GM18505 (cell line): ENCODE results near the gene LAMB1.

ENCODE experiments used
- ATAC-seq: cut with Tn5 transposase; IDR thresholded peaks from one replicate; pipeline ENCODE4 v1.9.1; 2021; ENCODE audit not compliant: unreplicated experiment
- POLR2A ChIP-seq: IDR thresholded peaks from 4 replicates; pipeline ENCODE4 v1.6.1; 2011; ENCODE audit warnings: borderline replicate concordance; ENCODE audit not compliant: insufficient read depth, insufficient read length; ENCODE audit errors: extremely low read depth

The LAMB1 gene

GRCh38 chr7:107980171-107980570, 22.8 kb downstream of the LAMB1 start:
- no peak for TF ChIP-seq POLR2A
- no peak for ATAC-seq

- no peak for TF ChIP-seq POLR2A
- no peak for ATAC-seq
Observed at GRCh38 chr7:107978815-107979408, 24.0 kb downstream of the LAMB1 start.

GRCh38 chr7:107977048-107977447, 25.9 kb downstream of the LAMB1 start:
- ATAC-seq = no peak
- TF ChIP-seq POLR2A = no peak

GRCh38 chr7:107976620-107977019, 26.3 kb downstream of the LAMB1 start:
- no peak for TF ChIP-seq POLR2A
- ATAC-seq = no peak

- ATAC-seq = no peak
- TF ChIP-seq POLR2A = no peak
Observed at GRCh38 chr7:107975394-107976013, 27.5 kb downstream of the LAMB1 start.

GRCh38 chr7:107973861-107974260, 29.1 kb downstream of the LAMB1 start:
- no peak for ATAC-seq
- TF ChIP-seq POLR2A = no peak

GRCh38 chr7:107972941-107973376, 30.0 kb downstream of the LAMB1 start:
- no peak for ATAC-seq
- no peak for TF ChIP-seq POLR2A

- no peak for TF ChIP-seq POLR2A
- ATAC-seq = no peak
Observed at GRCh38 chr7:107972075-107972482, 30.9 kb downstream of the LAMB1 start.

- no peak for ATAC-seq
- no peak for TF ChIP-seq POLR2A
Observed at GRCh38 chr7:107971613-107972012, 31.3 kb downstream of the LAMB1 start.

- TF ChIP-seq POLR2A = no peak
- no peak for ATAC-seq
Observed at GRCh38 chr7:107971100-107971499, 31.9 kb downstream of the LAMB1 start.

- no peak for ATAC-seq
- no peak for TF ChIP-seq POLR2A
Observed at GRCh38 chr7:107969856-107970255, 33.1 kb downstream of the LAMB1 start.

GRCh38 chr7:107968449-107968848, 34.5 kb downstream of the LAMB1 start:
- ATAC-seq = no peak
- no peak for TF ChIP-seq POLR2A

GRCh38 chr7:107967420-107967819, 35.5 kb downstream of the LAMB1 start:
- no peak for TF ChIP-seq POLR2A
- no peak for ATAC-seq

- ATAC-seq = no peak
- no peak for TF ChIP-seq POLR2A
Observed at GRCh38 chr7:107966711-107967110, 36.2 kb downstream of the LAMB1 start.
